ENCODE measurements around the gene PGM5. TPM values are rescaled to one million over a fixed set of nuclear protein-coding genes. Genes with fewer than 3 reads are reported as not detected.

The PGM5 gene
- total RNA-seq, 1 experiment from 2014 or later, result 0.15 TPM

DNA sequence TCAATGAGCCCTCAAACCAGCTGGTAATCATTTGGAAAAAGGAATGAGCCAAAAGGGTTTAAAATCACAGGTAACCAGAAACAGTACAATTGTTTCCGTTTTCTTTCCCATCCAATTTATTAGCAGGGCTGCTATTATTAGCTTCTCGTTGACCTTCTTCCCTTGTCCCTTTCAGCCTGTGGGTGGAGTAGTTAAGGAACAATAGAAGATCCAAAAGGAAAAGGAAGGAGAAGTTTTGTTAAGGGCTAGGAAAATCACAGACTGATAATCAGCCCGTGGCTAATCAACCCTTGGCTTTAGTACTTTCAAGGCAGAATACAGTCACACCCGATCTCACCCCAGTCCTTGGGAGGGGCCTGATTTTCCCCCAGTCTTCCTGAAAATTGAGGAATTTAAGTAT lies 145.9 kb downstream of the PGM5 start:
- BruUV-seq (replicated peaks), result no TSS peak
- CTCF ChIA-PET, result no interaction called here

DNA sequence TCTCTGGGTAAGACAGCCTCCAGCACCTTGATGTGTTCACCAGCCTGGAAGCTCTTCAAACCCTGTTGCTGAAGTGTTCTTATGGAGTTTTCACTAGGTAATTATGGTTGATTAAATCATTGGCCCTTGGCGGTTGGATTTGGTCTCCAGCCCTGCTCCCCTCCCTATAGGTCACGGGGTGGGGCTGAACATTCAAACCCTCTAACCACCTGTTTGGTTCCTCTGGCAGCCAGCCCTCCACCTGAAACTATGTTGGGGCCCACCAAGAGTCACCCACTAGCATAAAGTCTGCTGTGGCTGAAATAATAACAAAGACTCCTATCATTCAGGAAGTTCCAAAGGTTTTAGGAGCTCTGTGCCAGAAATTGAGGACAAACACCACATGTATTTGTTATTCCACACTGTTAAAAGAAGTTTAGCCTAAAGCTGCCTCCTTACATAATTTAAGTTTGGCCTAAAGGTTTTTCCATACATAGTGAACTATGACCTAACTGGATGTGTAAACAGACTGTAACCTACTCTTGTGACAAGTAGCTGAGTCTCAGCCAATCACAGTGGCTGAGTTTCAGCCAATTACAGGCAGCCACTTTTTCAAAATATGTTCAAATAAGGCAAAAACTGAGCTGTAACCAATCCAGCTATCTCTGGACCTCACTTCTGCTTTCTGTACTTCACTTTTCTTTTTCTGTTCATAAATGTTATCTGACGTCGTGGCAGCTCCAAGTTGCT lies 149.4 kb downstream of the PGM5 start:
- ChIA-PET POLR2A (no interaction called here), CTCF (interaction anchor here (1.2 kb wide), 1 partner anchor 62 kb away, joined by 5 read pairs; no protein-coding TSS in a partner anchor), RAD21 (ENCODE audit: low non-redundant PET in 1 of 2, low total read pairs in 2 of 2, uncharacterized antibody in 2 of 2, unreplicated experiment in 2 of 2) (no interaction called here)
- Histone ChIP-seq H3K9me3 (ENCODE audit: control insufficient read depth in 1 of 2, insufficient read depth in 1 of 2, low read depth in 1 of 2, low read length in 2 of 2) (no peaks in the 10 kb centered on the region), H2AFZ (ENCODE audit: low read depth, low read length, poor library complexity, severe bottlenecking) (no peak overlapping the region), H3K9ac (ENCODE audit: low read length) (no peak overlapping the region), H4K20me1 (ENCODE audit: insufficient read depth) (no peaks in the 10 kb centered on the region), H3K4me3 (replicated peaks in 1 of 2; ENCODE audit: low read depth in 1 of 2, low read length in 2 of 2) (no peak overlapping the region), H3K27me3 (ENCODE audit: insufficient read depth, low read length) (peaks cover 12% of the 10 kb centered on the region; the same call in 1 of the 2 replicates), H3K9me2 (ENCODE audit: insufficient read depth) (no peaks in the 10 kb centered on the region), H3K4me1 (ENCODE audit: control insufficient read depth in 1 of 2, insufficient read depth in 2 of 2, low read length in 2 of 2) (no peaks in the 10 kb centered on the region), H3K79me2 (ENCODE audit: insufficient read depth, low read length) (no peaks in the 10 kb centered on the region), H3K27ac (ENCODE audit: low read depth, low read length) (no peak overlapping the region), H3K4me2 (ENCODE audit: low read length) (no peak overlapping the region), H3K36me3 (ENCODE audit: control insufficient read depth in 1 of 2, insufficient read depth in 2 of 2, low read length in 2 of 2) (no peaks in the 10 kb centered on the region)
- BruUV-seq (replicated peaks), result no TSS peak
- intact Hi-C loops (cut with micrococcal nuclease), result no loop called here
- TF ChIP-seq, protein P1, sequence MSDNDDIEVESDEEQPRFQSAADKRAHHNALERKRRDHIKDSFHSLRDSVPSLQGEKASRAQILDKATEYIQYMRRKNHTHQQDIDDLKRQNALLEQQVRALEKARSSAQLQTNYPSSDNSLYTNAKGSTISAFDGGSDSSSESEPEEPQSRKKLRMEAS (IDR thresholded peaks at IDR 0.05), result no peak
- TF ChIP-seq CBX3 (IDR thresholded peaks at IDR 0.05; ENCODE audit: low read depth) (no peak), EZH2phosphoT487 (IDR thresholded peaks at IDR 0.05; ENCODE audit: borderline replicate concordance) (no peak), EGR1 (IDR thresholded peaks at IDR 0.05; ENCODE audit: low read depth) (no peak), CEBPB (IDR thresholded peaks at IDR 0.05; ENCODE audit: low read depth) (no peak), POLR2AphosphoS5 (IDR thresholded peaks at IDR 0.05; ENCODE audit: low read depth, low read length) (no peak)
- TF ChIP-seq, protein P2, sequence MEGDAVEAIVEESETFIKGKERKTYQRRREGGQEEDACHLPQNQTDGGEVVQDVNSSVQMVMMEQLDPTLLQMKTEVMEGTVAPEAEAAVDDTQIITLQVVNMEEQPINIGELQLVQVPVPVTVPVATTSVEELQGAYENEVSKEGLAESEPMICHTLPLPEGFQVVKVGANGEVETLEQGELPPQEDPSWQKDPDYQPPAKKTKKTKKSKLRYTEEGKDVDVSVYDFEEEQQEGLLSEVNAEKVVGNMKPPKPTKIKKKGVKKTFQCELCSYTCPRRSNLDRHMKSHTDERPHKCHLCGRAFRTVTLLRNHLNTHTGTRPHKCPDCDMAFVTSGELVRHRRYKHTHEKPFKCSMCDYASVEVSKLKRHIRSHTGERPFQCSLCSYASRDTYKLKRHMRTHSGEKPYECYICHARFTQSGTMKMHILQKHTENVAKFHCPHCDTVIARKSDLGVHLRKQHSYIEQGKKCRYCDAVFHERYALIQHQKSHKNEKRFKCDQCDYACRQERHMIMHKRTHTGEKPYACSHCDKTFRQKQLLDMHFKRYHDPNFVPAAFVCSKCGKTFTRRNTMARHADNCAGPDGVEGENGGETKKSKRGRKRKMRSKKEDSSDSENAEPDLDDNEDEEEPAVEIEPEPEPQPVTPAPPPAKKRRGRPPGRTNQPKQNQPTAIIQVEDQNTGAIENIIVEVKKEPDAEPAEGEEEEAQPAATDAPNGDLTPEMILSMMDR (IDR thresholded peaks at IDR 0.05 in 2 of 3, conservative IDR thresholded peaks at IDR 0.05 in 1 of 3; ENCODE audit: borderline replicate concordance in 1 of 3, insufficient read depth in 1 of 3, low read depth in 2 of 3, low read length in 2 of 3), result no peak
- TF ChIP-seq, protein P3, sequence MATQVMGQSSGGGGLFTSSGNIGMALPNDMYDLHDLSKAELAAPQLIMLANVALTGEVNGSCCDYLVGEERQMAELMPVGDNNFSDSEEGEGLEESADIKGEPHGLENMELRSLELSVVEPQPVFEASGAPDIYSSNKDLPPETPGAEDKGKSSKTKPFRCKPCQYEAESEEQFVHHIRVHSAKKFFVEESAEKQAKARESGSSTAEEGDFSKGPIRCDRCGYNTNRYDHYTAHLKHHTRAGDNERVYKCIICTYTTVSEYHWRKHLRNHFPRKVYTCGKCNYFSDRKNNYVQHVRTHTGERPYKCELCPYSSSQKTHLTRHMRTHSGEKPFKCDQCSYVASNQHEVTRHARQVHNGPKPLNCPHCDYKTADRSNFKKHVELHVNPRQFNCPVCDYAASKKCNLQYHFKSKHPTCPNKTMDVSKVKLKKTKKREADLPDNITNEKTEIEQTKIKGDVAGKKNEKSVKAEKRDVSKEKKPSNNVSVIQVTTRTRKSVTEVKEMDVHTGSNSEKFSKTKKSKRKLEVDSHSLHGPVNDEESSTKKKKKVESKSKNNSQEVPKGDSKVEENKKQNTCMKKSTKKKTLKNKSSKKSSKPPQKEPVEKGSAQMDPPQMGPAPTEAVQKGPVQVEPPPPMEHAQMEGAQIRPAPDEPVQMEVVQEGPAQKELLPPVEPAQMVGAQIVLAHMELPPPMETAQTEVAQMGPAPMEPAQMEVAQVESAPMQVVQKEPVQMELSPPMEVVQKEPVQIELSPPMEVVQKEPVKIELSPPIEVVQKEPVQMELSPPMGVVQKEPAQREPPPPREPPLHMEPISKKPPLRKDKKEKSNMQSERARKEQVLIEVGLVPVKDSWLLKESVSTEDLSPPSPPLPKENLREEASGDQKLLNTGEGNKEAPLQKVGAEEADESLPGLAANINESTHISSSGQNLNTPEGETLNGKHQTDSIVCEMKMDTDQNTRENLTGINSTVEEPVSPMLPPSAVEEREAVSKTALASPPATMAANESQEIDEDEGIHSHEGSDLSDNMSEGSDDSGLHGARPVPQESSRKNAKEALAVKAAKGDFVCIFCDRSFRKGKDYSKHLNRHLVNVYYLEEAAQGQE (IDR thresholded peaks at IDR 0.05; ENCODE audit: low read depth), result no peak
- DNase-seq (ENCODE audit: low read depth, low spot score) (no peak), ATAC-seq (no peak)

More for the DNA sequence above, 145.9 kb downstream of the PGM5 start:
- RAD21 ChIA-PET (ENCODE audit: low non-redundant PET in 1 of 2, low total read pairs in 2 of 2, uncharacterized antibody in 2 of 2, unreplicated experiment in 2 of 2), result no interaction called here
- Histone ChIP-seq H4K20me1 (ENCODE audit: insufficient read depth) (no peaks in the 10 kb centered on the region), H3K9me3 (ENCODE audit: control insufficient read depth in 1 of 2, insufficient read depth in 1 of 2, low read depth in 1 of 2, low read length in 2 of 2) (no peaks in the 10 kb centered on the region), H3K27ac (ENCODE audit: low read depth, low read length) (no peak overlapping the region), H3K27me3 (ENCODE audit: insufficient read depth, low read length) (peaks cover 26% of the 10 kb centered on the region; the same call in 1 of the 2 replicates), H3K9me2 (ENCODE audit: insufficient read depth) (no peaks in the 10 kb centered on the region), H3K4me3 (replicated peaks in 1 of 2; ENCODE audit: low read depth in 1 of 2, low read length in 2 of 2) (no peak overlapping the region), H3K9ac (ENCODE audit: low read length) (no peak overlapping the region), H2AFZ (ENCODE audit: low read depth, low read length, poor library complexity, severe bottlenecking) (no peak overlapping the region), H3K4me1 (ENCODE audit: control insufficient read depth in 1 of 2, insufficient read depth in 2 of 2, low read length in 2 of 2) (no peaks in the 10 kb centered on the region), H3K79me2 (ENCODE audit: insufficient read depth, low read length) (no peaks in the 10 kb centered on the region), H3K4me2 (ENCODE audit: low read length) (no peak overlapping the region), H3K36me3 (ENCODE audit: control insufficient read depth in 1 of 2, insufficient read depth in 2 of 2, low read length in 2 of 2) (no peaks in the 10 kb centered on the region)
- no peak for TF ChIP-seq YY1 (IDR thresholded peaks at IDR 0.05; ENCODE audit: extremely low read depth, insufficient replicate concordance, low read depth, low read length)
- TF ChIP-seq, protein P4, sequence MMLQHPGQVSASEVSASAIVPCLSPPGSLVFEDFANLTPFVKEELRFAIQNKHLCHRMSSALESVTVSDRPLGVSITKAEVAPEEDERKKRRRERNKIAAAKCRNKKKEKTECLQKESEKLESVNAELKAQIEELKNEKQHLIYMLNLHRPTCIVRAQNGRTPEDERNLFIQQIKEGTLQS (IDR thresholded peaks at IDR 0.05), result no peak
- no peak for TF ChIP-seq EGR1 (IDR thresholded peaks at IDR 0.05; ENCODE audit: low read depth)
- no peak for TF ChIP-seq ELF1 (IDR thresholded peaks at IDR 0.05; ENCODE audit: borderline replicate concordance, low read depth)
- TF ChIP-seq SRF (IDR thresholded peaks at IDR 0.05; ENCODE audit: low read depth), result no peak
- DNase-seq (ENCODE audit: low read depth, low spot score) (no peak), ATAC-seq (no peak)
- intact Hi-C loops (cut with micrococcal nuclease), result no loop called here
- POLR2A ChIA-PET, result no interaction called here
